GM12872 (cell line): ENCODE measurements around the gene ZSCAN5A.

Source experiments
- CTCF ChIP-seq: IDR thresholded peaks from 3 replicates; pipeline ENCODE4 v1.5.1; 2011; ENCODE audit warnings: low read depth, mild to moderate bottlenecking, low read length, moderate library complexity; ENCODE audit not compliant: insufficient read depth

ZSCAN5A gene

GRCh38 chr19:56261145-56261544 is 53.5 kb downstream of the ZSCAN5A start:
- no peak for TF ChIP-seq CTCF

- no peak for TF ChIP-seq CTCF
Observed at GRCh38 chr19:56258272-56258671, 56.4 kb downstream of the ZSCAN5A start.

- TF ChIP-seq CTCF: peak; percentile 40; the same call in 2 of the 3 replicates
Observed at GRCh38 chr19:56253737-56254136, 60.9 kb downstream of the ZSCAN5A start.

GRCh38 chr19:56252699-56253422 is 61.8 kb downstream of the ZSCAN5A start:
- peak; percentile 98 for TF ChIP-seq CTCF

- no peak for TF ChIP-seq CTCF
Observed at GRCh38 chr19:56245121-56245740, 69.4 kb downstream of the ZSCAN5A start.

GRCh38 chr19:56223481-56223880 is 91.2 kb downstream of the ZSCAN5A start:
- no peak for TF ChIP-seq CTCF

- no peak for TF ChIP-seq CTCF
Observed at GRCh38 chr19:56222901-56223300, 91.7 kb downstream of the ZSCAN5A start.
